Neuron (in vitro differentiated cells): ENCODE results near the gene PREP.

Source experiments
- H2AFZ ChIP-seq: one replicate; pipeline ENCODE4 v1.6.1; 2013; ENCODE audit warnings: low read depth, mild to moderate bottlenecking, inconsistent platforms, low read length, moderate library complexity
- H3K27me3 ChIP-seq: one replicate; pipeline ENCODE4 v1.6.1; 2013; ENCODE audit warnings: low read length; ENCODE audit not compliant: insufficient read depth
- H3K36me3 ChIP-seq: one replicate; pipeline ENCODE4 v1.6.1; 2013; ENCODE audit warnings: low read length; ENCODE audit not compliant: insufficient read depth
- H3K4me1 ChIP-seq: one replicate; pipeline ENCODE4 v1.6.1; 2013; ENCODE audit warnings: low read length; ENCODE audit not compliant: insufficient read depth
- H3K4me3 ChIP-seq: 2 replicates; pipeline ENCODE4 v1.5.1; 2013; ENCODE audit warnings: mild to moderate bottlenecking, low read length, moderate library complexity
- H3K9me3 ChIP-seq: one replicate; pipeline ENCODE4 v1.6.1; 2013; ENCODE audit warnings: low read length

The PREP gene

GRCh38 chr6:105382496-105382895 lies 20.4 kb downstream of the PREP start:
- peaks cover 3% of the 10 kb centered on the region for H3K9me3 ChIP-seq
- H3K4me3 ChIP-seq: no peak overlapping the region
- H3K27me3 ChIP-seq: no peaks in the 10 kb centered on the region
- H3K36me3 ChIP-seq: peaks cover 7% of the 10 kb centered on the region
- no peaks in the 10 kb centered on the region for H3K4me1 ChIP-seq
- no peak overlapping the region for H2AFZ ChIP-seq

GRCh38 chr6:105380634-105381033 lies 22.2 kb downstream of the PREP start:
- Histone ChIP-seq H3K9me3 (peaks cover 3% of the 10 kb centered on the region), H3K27me3 (no peaks in the 10 kb centered on the region), H3K4me1 (no peaks in the 10 kb centered on the region), H2AFZ (no peak overlapping the region), H3K36me3 (peaks cover 5% of the 10 kb centered on the region), H3K4me3 (no peak overlapping the region)

GRCh38 chr6:105375797-105376196 lies 27.1 kb downstream of the PREP start:
- Histone ChIP-seq H3K9me3 (no peaks in the 10 kb centered on the region), H2AFZ (no peak overlapping the region), H3K36me3 (peaks cover 25% of the 10 kb centered on the region), H3K4me3 (no peak overlapping the region), H3K27me3 (no peaks in the 10 kb centered on the region), H3K4me1 (no peaks in the 10 kb centered on the region)

- Histone ChIP-seq H3K27me3 (no peaks in the 10 kb centered on the region), H3K9me3 (no peaks in the 10 kb centered on the region), H3K4me1 (no peaks in the 10 kb centered on the region), H3K36me3 (peaks cover 25% of the 10 kb centered on the region), H3K4me3 (no peak overlapping the region), H2AFZ (no peak overlapping the region)
Observed at GRCh38 chr6:105374010-105374420, 28.9 kb downstream of the PREP start.

GRCh38 chr6:105373481-105373880 lies 29.4 kb downstream of the PREP start:
- no peaks in the 10 kb centered on the region for H3K4me1 ChIP-seq
- no peak overlapping the region for H3K4me3 ChIP-seq
- peaks cover 25% of the 10 kb centered on the region for H3K36me3 ChIP-seq
- H3K27me3 ChIP-seq: no peaks in the 10 kb centered on the region
- no peak overlapping the region for H2AFZ ChIP-seq
- no peaks in the 10 kb centered on the region for H3K9me3 ChIP-seq

GRCh38 chr6:105372849-105373182 lies 30.1 kb downstream of the PREP start:
- Histone ChIP-seq H3K27me3 (no peaks in the 10 kb centered on the region), H2AFZ (no peak overlapping the region), H3K4me1 (peaks cover 6% of the 10 kb centered on the region), H3K9me3 (no peaks in the 10 kb centered on the region), H3K4me3 (no peak overlapping the region), H3K36me3 (peaks cover 25% of the 10 kb centered on the region)

- no peak overlapping the region for H2AFZ ChIP-seq
- no peaks in the 10 kb centered on the region for H3K27me3 ChIP-seq
- no peaks in the 10 kb centered on the region for H3K9me3 ChIP-seq
- peaks cover 6% of the 10 kb centered on the region for H3K4me1 ChIP-seq
- peaks cover 25% of the 10 kb centered on the region for H3K36me3 ChIP-seq
- H3K4me3 ChIP-seq: no peak overlapping the region
Observed at GRCh38 chr6:105372142-105372848, 30.6 kb downstream of the PREP start.

- Histone ChIP-seq H3K36me3 (peaks cover 30% of the 10 kb centered on the region), H3K9me3 (no peaks in the 10 kb centered on the region), H3K4me3 (no peak overlapping the region), H3K27me3 (no peaks in the 10 kb centered on the region), H2AFZ (no peak overlapping the region), H3K4me1 (peaks cover 6% of the 10 kb centered on the region)
Observed at GRCh38 chr6:105370351-105370750, 32.5 kb downstream of the PREP start.

- no peaks in the 10 kb centered on the region for H3K27me3 ChIP-seq
- no peaks in the 10 kb centered on the region for H3K9me3 ChIP-seq
- peaks cover 6% of the 10 kb centered on the region for H3K4me1 ChIP-seq
- peaks cover 28% of the 10 kb centered on the region for H3K36me3 ChIP-seq
- no peak overlapping the region for H2AFZ ChIP-seq
- no peak overlapping the region for H3K4me3 ChIP-seq
Observed at GRCh38 chr6:105369145-105369544, 33.7 kb downstream of the PREP start.

- Histone ChIP-seq H3K4me1 (peaks cover 6% of the 10 kb centered on the region), H3K36me3 (peaks cover 9% of the 10 kb centered on the region), H2AFZ (no peak overlapping the region), H3K9me3 (no peaks in the 10 kb centered on the region), H3K4me3 (no peak overlapping the region), H3K27me3 (no peaks in the 10 kb centered on the region)
Observed at GRCh38 chr6:105364243-105364642, 38.6 kb downstream of the PREP start.

- Histone ChIP-seq H2AFZ (no peak overlapping the region), H3K4me3 (no peak overlapping the region), H3K36me3 (peaks cover 13% of the 10 kb centered on the region), H3K27me3 (no peaks in the 10 kb centered on the region), H3K4me1 (peaks cover 4% of the 10 kb centered on the region), H3K9me3 (no peaks in the 10 kb centered on the region)
Observed at GRCh38 chr6:105363100-105363754, 39.7 kb downstream of the PREP start.

- Histone ChIP-seq H3K9me3 (peaks cover 3% of the 10 kb centered on the region), H3K4me1 (no peaks in the 10 kb centered on the region), H3K4me3 (no peak overlapping the region), H3K36me3 (peaks cover 7% of the 10 kb centered on the region), H2AFZ (no peak overlapping the region), H3K27me3 (no peaks in the 10 kb centered on the region)
Observed at GRCh38 chr6:105359419-105360370, 43.2 kb downstream of the PREP start.

- no peak overlapping the region for H2AFZ ChIP-seq
- H3K9me3 ChIP-seq: peaks cover 3% of the 10 kb centered on the region
- H3K27me3 ChIP-seq: no peaks in the 10 kb centered on the region
- H3K4me3 ChIP-seq: no peak overlapping the region
- H3K36me3 ChIP-seq: peaks cover 13% of the 10 kb centered on the region
- no peaks in the 10 kb centered on the region for H3K4me1 ChIP-seq
Observed at GRCh38 chr6:105357165-105357564, 45.7 kb downstream of the PREP start.
